OCI-LY3 (cell line): ENCODE data around the gene PLAC9.

Experiments used
- CTCF ChIP-seq: fragments of 200-600, 300-600 bp; sonication (generic); IDR thresholded peaks from 2 replicates; pipeline ENCODE4 v1.5.1; 2014; ENCODE audit warnings: antibody characterized with exemption, low read length, low read depth
- EZH2phosphoT487 ChIP-seq: fragments of 200-600 bp; shearing (Covaris generic); IDR thresholded peaks from 2 replicates; pipeline ENCODE4 v1.6.1; 2018; ENCODE audit warnings: antibody characterized with exemption, mixed run types, low read depth

- no peak for TF ChIP-seq CTCF
- no peak for TF ChIP-seq EZH2phosphoT487
Measured at GRCh38 chr10:80141696-80142460, 9.3 kb downstream of the PLAC9 start.
